H9 (cell line): Measurements from ENCODE around the gene ZFP57. TPM values are rescaled to one million over a fixed set of nuclear protein-coding genes. Genes with fewer than 3 reads are reported as not detected.

Experiments used
- DNase-seq: peaks from one replicate; pipeline ENCODE4 v3.0.0-alpha.2; 2017
- H2AFZ ChIP-seq: one replicate; pipeline ENCODE4 v1.6.1; 2013; ENCODE audit warnings: mild to moderate bottlenecking, low read length, control low read depth, moderate library complexity
- H2AK5ac ChIP-seq: 2 replicates; pipeline ENCODE4 v1.6.1; 2013; ENCODE audit warnings: low read length, control low read depth, mixed read lengths; ENCODE audit not compliant: insufficient read length
- H2BK120ac ChIP-seq: one replicate; pipeline ENCODE4 v1.6.1; 2013; ENCODE audit warnings: low read depth, mild to moderate bottlenecking, low read length, control low read depth, inconsistent platforms; ENCODE audit not compliant: poor library complexity, severe bottlenecking
- H2BK12ac ChIP-seq: 2 replicates; pipeline ENCODE4 v1.6.1; 2013; ENCODE audit warnings: low read length, control low read depth, mixed read lengths, low read depth; ENCODE audit not compliant: insufficient read length
- H2BK15ac ChIP-seq: 2 replicates; pipeline ENCODE4 v1.6.1; 2013; ENCODE audit warnings: low read depth, low read length, control low read depth
- H2BK20ac ChIP-seq: one replicate; pipeline ENCODE4 v1.6.1; 2013; ENCODE audit warnings: low read depth, mild to moderate bottlenecking, low read length, control low read depth, inconsistent platforms; ENCODE audit not compliant: poor library complexity, severe bottlenecking
- H2BK5ac ChIP-seq: 2 replicates; pipeline ENCODE4 v1.6.1; 2013; ENCODE audit warnings: low read length, control low read depth, mixed read lengths; ENCODE audit not compliant: insufficient read length
- H3K14ac ChIP-seq: 2 replicates; pipeline ENCODE4 v1.6.1; 2013; ENCODE audit warnings: low read length, control low read depth; ENCODE audit not compliant: insufficient read depth
- H3K18ac ChIP-seq: 2 replicates; pipeline ENCODE4 v1.6.1; 2013; ENCODE audit warnings: low read depth, mild to moderate bottlenecking, mixed read lengths, low read length, control low read depth; ENCODE audit not compliant: insufficient read length
- H3K23ac ChIP-seq: 2 replicates; pipeline ENCODE4 v1.6.1; 2013; ENCODE audit warnings: low read length, control low read depth, mixed read lengths, low read depth; ENCODE audit not compliant: insufficient read length
- H3K23me2 ChIP-seq: 2 replicates; pipeline ENCODE4 v1.6.1; 2013; ENCODE audit warnings: low read depth, mild to moderate bottlenecking, mixed read lengths, low read length, control low read depth; ENCODE audit not compliant: insufficient read length, poor library complexity, severe bottlenecking
- H3K27ac ChIP-seq: 2 replicates; pipeline ENCODE4 v1.5.1; 2013; ENCODE audit warnings: low read length, control low read depth, mixed read lengths, low read depth; ENCODE audit not compliant: insufficient read length
- H3K27me3 ChIP-seq: 2 replicates; pipeline ENCODE4 v1.6.1; 2013; ENCODE audit warnings: low read length, control low read depth, inconsistent platforms; ENCODE audit not compliant: insufficient read depth
- H3K4ac ChIP-seq: 2 replicates; pipeline ENCODE4 v1.6.1; 2013; ENCODE audit warnings: low read depth, mild to moderate bottlenecking, control low read depth, inconsistent platforms, low read length, moderate library complexity
- H3K4me1 ChIP-seq: 2 replicates; pipeline ENCODE4 v1.6.1; 2013; ENCODE audit warnings: low read length, control low read depth, inconsistent platforms; ENCODE audit not compliant: insufficient read depth
- H3K4me2 ChIP-seq: 2 replicates; pipeline ENCODE4 v1.6.1; 2013; ENCODE audit warnings: low read length, control low read depth, mixed read lengths; ENCODE audit not compliant: insufficient read length, insufficient read depth
- H3K56ac ChIP-seq: 2 replicates; pipeline ENCODE4 v1.6.1; 2013; ENCODE audit warnings: low read depth, mild to moderate bottlenecking, mixed read lengths, low read length, control low read depth; ENCODE audit not compliant: insufficient read length
- H3K79me1 ChIP-seq: 2 replicates; pipeline ENCODE4 v1.6.1; 2013; ENCODE audit warnings: low read depth, mild to moderate bottlenecking, moderate library complexity, low read length, control low read depth, inconsistent platforms; ENCODE audit not compliant: insufficient read depth, poor library complexity, severe bottlenecking
- H3K79me2 ChIP-seq: 2 replicates; pipeline ENCODE4 v1.6.1; 2013; ENCODE audit warnings: low read length, control low read depth, inconsistent platforms; ENCODE audit not compliant: insufficient read depth
- H3K9ac ChIP-seq: 2 replicates; pipeline ENCODE4 v1.6.1; 2013; ENCODE audit warnings: low read length, control low read depth, mixed read lengths; ENCODE audit not compliant: insufficient read length; ENCODE audit errors: extremely low read depth
- H3K9me3 ChIP-seq: one replicate; pipeline ENCODE4 v1.6.1; 2013; ENCODE audit warnings: low read depth, low read length, inconsistent platforms; ENCODE audit not compliant: control insufficient read depth
- H3T11ph ChIP-seq: one replicate; pipeline ENCODE4 v1.6.1; 2013; ENCODE audit warnings: mild to moderate bottlenecking, low read length, control low read depth, inconsistent platforms
- H4K20me1 ChIP-seq: one replicate; pipeline ENCODE4 v1.6.1; 2013; ENCODE audit not compliant: control insufficient read depth, insufficient read length, insufficient read depth
- H4K5ac ChIP-seq: 2 replicates; pipeline ENCODE4 v1.6.1; 2013; ENCODE audit warnings: low read depth, mild to moderate bottlenecking, mixed read lengths, low read length, control low read depth; ENCODE audit not compliant: insufficient read length
- H4K8ac ChIP-seq: replicated peaks from 2 replicates; pipeline ENCODE4 v1.6.1; 2013; ENCODE audit warnings: low read length, control low read depth, mixed read lengths, low read depth; ENCODE audit not compliant: insufficient read length
- H4K91ac ChIP-seq: 2 replicates; pipeline ENCODE4 v1.6.1; 2013; ENCODE audit warnings: low read depth, mild to moderate bottlenecking, moderate library complexity, mixed read lengths, low read length, control low read depth; ENCODE audit not compliant: insufficient read length
- H3K27ac Mint-ChIP-seq, 3 experiments: 2 replicates in 2 of 3; 3 replicates in 1 of 3; pipeline ENCODE4 v1.8.0; 2020 to 2021; ENCODE audit warnings: mixed read lengths in 3 of 3, mild to moderate bottlenecking in 1 of 3, moderate library complexity in 1 of 3
- H3K27me3 Mint-ChIP-seq: 2 replicates; pipeline ENCODE4 v1.8.0; 2021; ENCODE audit warnings: low read depth, mild to moderate bottlenecking, moderate library complexity, mixed read lengths
- H3K36me3 Mint-ChIP-seq, 3 experiments: 2 replicates in 2 of 3; 3 replicates in 1 of 3; pipeline ENCODE4 v1.8.0; 2020 to 2021; ENCODE audit warnings: low read depth in 3 of 3, mixed read lengths in 3 of 3; ENCODE audit not compliant: insufficient read depth in 1 of 3
- H3K4me1 Mint-ChIP-seq, 2 experiments: 2 replicates each; pipeline ENCODE4 v1.8.0; 2020; ENCODE audit warnings: mixed read lengths in 2 of 2
- H3K4me3 Mint-ChIP-seq, 2 experiments: 2 replicates in 1 of 2; 3 replicates in 1 of 2; pipeline ENCODE4 v1.8.0; 2020 to 2021; ENCODE audit warnings: mild to moderate bottlenecking in 2 of 2, mixed read lengths in 2 of 2, moderate library complexity in 1 of 2
- H3K9me3 Mint-ChIP-seq, 2 experiments: 2 replicates in 1 of 2; 3 replicates in 1 of 2; pipeline ENCODE4 v1.8.0; 2020; ENCODE audit warnings: mild to moderate bottlenecking in 2 of 2, mixed read lengths in 2 of 2, moderate library complexity in 1 of 2
- WGBS: extraction: QIAGEN DNeasy Blood & Tissue Kit; methylation state at CpG from one replicate; pipeline ENCODE4 v1.1.7; 2013; ENCODE audit warnings: missing lambda C conversion rate, low lambda C conversion rate, mixed read lengths; ENCODE audit not compliant: insufficient read length; ENCODE audit errors: extremely low coverage; 5-methylcytosine and 5-hydroxymethylcytosine counted together
- total RNA-seq: library from RNA; stranded (reverse); gene quantifications from 2 replicates; pipeline ENCODE4 v1.2.1, GENCODE V29; 2021
- TF ChIP-seq, protein P1 (sequence below): fragments of 200-600 bp; sonication (generic); conservative IDR thresholded peaks from 3 replicates; pipeline ENCODE4 v1.8.0; 2021; ENCODE audit warnings: antibody characterized with exemption, mild to moderate bottlenecking

The ZFP57 gene
- total RNA-seq, 1 experiment from 2014 or later: 1.7 TPM

DNA sequence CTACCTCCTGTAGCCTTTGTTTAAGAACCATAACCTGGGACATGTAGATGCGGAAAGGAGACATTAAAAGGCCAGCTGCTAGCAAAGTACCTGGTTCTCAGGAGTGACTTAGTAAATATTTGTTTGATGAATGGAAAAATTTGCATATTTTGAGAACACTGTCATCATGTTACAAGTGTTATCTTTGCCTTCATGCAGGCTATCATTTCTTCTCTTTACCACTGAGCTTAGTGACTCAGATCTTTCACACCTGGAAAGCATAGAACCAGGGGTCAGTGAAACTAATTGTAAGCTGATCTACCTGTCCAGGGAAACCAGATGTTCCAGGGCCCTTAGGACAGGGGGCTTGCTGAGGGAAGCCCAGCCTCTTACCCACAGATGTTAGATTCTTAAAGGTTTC is 5.4 kb downstream of the ZFP57 start:
- no peaks in the 10 kb centered on the region for H3K27me3 ChIP-seq
- no peak overlapping the region; the same call in 1 of the 2 replicates for H3K14ac ChIP-seq
- H2BK12ac ChIP-seq: no peak overlapping the region
- Mint-ChIP-seq H3K36me3 (peaks cover 1 to 9% (median 5%) of the 10 kb centered on the region in 3 experiments; a peak in 5 of 7 replicates), H3K27me3 (peaks cover 2% of the 10 kb centered on the region; the same call in 1 of the 2 replicates), H3K27ac (peak overlapping the region in 1 of 3 experiments; percentile 52; a peak in 1 of 7 replicates), H3K4me1 (peaks cover 27 to 35% of the 10 kb centered on the region in 2 experiments), H3K9me3 (peaks cover 0 to 2% of the 10 kb centered on the region in 2 experiments; a peak in 2 of 5 replicates), H3K4me3 (no peak overlapping the region)
- H2BK120ac ChIP-seq: no peak overlapping the region
- H4K91ac ChIP-seq: no peak overlapping the region
- H3K79me1 ChIP-seq: no peaks in the 10 kb centered on the region
- H2AK5ac ChIP-seq: no peak overlapping the region
- no peak overlapping the region for H2BK5ac ChIP-seq
- H3K9me3 ChIP-seq: no peaks in the 10 kb centered on the region
- H3K27ac ChIP-seq: no peak overlapping the region
- no peak overlapping the region for H3K4ac ChIP-seq
- H3K18ac ChIP-seq: no peak overlapping the region
- H4K20me1 ChIP-seq: no peaks in the 10 kb centered on the region
- no peaks in the 10 kb centered on the region for H3K23me2 ChIP-seq
- TF ChIP-seq, protein P1, sequence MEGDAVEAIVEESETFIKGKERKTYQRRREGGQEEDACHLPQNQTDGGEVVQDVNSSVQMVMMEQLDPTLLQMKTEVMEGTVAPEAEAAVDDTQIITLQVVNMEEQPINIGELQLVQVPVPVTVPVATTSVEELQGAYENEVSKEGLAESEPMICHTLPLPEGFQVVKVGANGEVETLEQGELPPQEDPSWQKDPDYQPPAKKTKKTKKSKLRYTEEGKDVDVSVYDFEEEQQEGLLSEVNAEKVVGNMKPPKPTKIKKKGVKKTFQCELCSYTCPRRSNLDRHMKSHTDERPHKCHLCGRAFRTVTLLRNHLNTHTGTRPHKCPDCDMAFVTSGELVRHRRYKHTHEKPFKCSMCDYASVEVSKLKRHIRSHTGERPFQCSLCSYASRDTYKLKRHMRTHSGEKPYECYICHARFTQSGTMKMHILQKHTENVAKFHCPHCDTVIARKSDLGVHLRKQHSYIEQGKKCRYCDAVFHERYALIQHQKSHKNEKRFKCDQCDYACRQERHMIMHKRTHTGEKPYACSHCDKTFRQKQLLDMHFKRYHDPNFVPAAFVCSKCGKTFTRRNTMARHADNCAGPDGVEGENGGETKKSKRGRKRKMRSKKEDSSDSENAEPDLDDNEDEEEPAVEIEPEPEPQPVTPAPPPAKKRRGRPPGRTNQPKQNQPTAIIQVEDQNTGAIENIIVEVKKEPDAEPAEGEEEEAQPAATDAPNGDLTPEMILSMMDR: no peak
- H3K56ac ChIP-seq: no peak overlapping the region
- peaks cover 2% of the 10 kb centered on the region; the same call in 1 of the 2 replicates for H3K4me1 ChIP-seq
- no peak for DNase-seq
- WGBS: no CpG with 5 or more reads among the region's 1 CpG
- no peak overlapping the region for H3T11ph ChIP-seq
- no peak overlapping the region for H2BK20ac ChIP-seq
- no peak overlapping the region for H4K5ac ChIP-seq
- H4K8ac ChIP-seq: no peak overlapping the region
- H3K4me2 ChIP-seq: no peak overlapping the region
- H3K79me2 ChIP-seq: no peaks in the 10 kb centered on the region
- H2AFZ ChIP-seq: no peak overlapping the region
- no peak overlapping the region for H3K9ac ChIP-seq
- H2BK15ac ChIP-seq: no peak overlapping the region
- no peak overlapping the region for H3K23ac ChIP-seq
